Activated naive CD8-positive, alpha-beta T cell treated with anti-CD3 and anti-CD28 coated beads, Interleukin-2, amount 50 U/mL, for 16 hours (primary cell): ENCODE results near the gene CNIH2.
"Not testable (repeated sequence)": the region's sequence is repeated elsewhere in the genome, so short reads cannot be mapped to it uniquely, and the experiment has no call there.

Source experiments
- DNase-seq: peaks from one replicate; pipeline ENCODE4 v3.0.0-alpha.2; 2020; ENCODE audit warnings: low read depth, low spot score

CNIH2 gene

GRCh38 chr11:66291303-66291705 is 13.3 kb downstream of the CNIH2 start:
- DNase-seq, result no peak

GRCh38 chr11:66291706-66292542 is 13.9 kb downstream of the CNIH2 start, which contains the start of gene TMEM151A:
TSS of gene TMEM151A (plus strand) at chr11:66291894. CDS start at chr11:66292014, 120 bp downstream.
- no peak for DNase-seq

- no peak for DNase-seq
Observed at GRCh38 chr11:66292543-66293332, 14.8 kb downstream of the CNIH2 start.

GRCh38 chr11:66293352-66293751 is 15.4 kb downstream of the CNIH2 start:
- no peak for DNase-seq

GRCh38 chr11:66293777-66294625 is 16.0 kb downstream of the CNIH2 start:
- no peak for DNase-seq

- DNase-seq, result no peak
Observed at GRCh38 chr11:66294626-66295620, 16.9 kb downstream of the CNIH2 start.

- no peak for DNase-seq
Observed at GRCh38 chr11:66297610-66298009, 19.6 kb downstream of the CNIH2 start.

GRCh38 chr11:66299186-66299585 is 21.2 kb downstream of the CNIH2 start:
- DNase-seq, result no peak

- no peak for DNase-seq
Observed at GRCh38 chr11:66302656-66303055, 24.7 kb downstream of the CNIH2 start.

GRCh38 chr11:66309475-66309874 is 31.5 kb downstream of the CNIH2 start:
- DNase-seq, result no peak

GRCh38 chr11:66310324-66310723 is 32.3 kb downstream of the CNIH2 start:
- DNase-seq, result no peak

- not testable (repeated sequence) for DNase-seq
Observed at GRCh38 chr11:66310803-66311440, 32.9 kb downstream of the CNIH2 start.

- DNase-seq, result no peak
Observed at GRCh38 chr11:66311470-66311964, 33.5 kb downstream of the CNIH2 start.

- DNase-seq, result peak; percentile 94
Observed at GRCh38 chr11:66311965-66312548, 34.1 kb downstream of the CNIH2 start.

- DNase-seq, result peak; percentile 98
Observed at GRCh38 chr11:66312549-66313320, 34.8 kb downstream of the CNIH2 start.

- no peak for DNase-seq
Observed at GRCh38 chr11:66313321-66314185, 35.6 kb downstream of the CNIH2 start.

- no peak for DNase-seq
Observed at GRCh38 chr11:66314186-66314501, 36.2 kb downstream of the CNIH2 start.
